COLO668 (cell line): ENCODE data around the gene MOG.
"Not testable (repeated sequence)": the region's sequence is repeated elsewhere in the genome, so short reads cannot be mapped to it uniquely, and the experiment has no call there.

Source experiments
- DNase-seq: peaks from one replicate; lab custom pipeline; 2025; ENCODE audit not compliant: unreplicated experiment; lab: John Stamatoyannopoulos, UW

MOG gene

DNA sequence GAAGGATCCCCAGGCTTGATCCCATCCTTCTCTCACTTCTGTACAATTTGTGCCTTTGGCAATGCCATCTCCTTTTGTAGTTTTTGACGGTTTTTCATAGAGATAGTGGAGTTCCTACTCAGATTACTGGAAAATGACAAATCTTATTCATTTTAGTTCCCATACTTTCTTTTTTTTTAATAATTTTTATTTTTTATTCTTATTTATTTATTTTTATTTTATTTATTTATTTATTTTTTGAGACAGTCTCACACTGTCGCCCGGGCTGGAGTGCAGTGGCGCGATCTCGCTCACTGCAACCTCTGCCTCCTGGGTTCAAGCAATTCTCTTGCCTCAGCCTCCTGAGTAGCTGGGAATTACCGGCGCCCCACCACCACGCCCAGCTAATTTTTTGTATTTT lies 19.6 kb upstream of the MOG start:
- no peak for DNase-seq

- DNase-seq: no peak
Measured at GRCh38 chr6:29641430-29642148, 15.3 kb upstream of the MOG start.

DNA sequence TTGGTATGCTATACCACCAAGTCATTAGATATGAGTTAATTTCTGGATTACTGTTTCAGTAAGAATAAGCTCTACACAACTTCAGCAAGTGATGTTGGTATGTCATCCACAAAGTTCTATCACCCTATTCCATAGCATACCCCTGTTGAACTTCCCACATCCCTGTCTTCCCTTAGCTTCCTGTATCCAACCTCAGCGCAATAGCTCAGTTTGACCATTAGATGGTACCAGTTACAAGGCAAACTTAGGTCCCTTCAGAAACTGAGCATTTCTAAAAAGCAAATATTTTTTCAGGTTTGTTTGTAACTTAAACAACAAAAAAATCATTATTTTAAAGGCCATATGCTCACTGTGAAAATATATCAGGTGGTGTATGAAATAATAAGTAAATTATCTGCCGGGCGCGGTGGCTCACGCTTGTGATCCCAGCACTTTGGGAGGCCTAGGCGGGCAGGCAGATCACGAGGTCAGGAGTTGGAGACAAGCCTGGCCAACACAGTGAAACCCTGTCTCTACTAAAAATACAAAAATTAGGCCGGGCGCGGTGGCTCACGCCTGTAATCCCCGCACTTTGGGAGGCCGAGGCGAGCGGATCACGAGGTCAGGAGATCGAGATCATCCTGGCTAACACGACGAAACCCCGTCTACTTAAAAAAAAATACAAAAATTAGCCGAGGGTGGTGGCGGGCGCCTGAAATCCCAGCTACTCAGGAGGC lies 8.8 kb upstream of the MOG start:
- peak; percentile 1 for DNase-seq

DNA sequence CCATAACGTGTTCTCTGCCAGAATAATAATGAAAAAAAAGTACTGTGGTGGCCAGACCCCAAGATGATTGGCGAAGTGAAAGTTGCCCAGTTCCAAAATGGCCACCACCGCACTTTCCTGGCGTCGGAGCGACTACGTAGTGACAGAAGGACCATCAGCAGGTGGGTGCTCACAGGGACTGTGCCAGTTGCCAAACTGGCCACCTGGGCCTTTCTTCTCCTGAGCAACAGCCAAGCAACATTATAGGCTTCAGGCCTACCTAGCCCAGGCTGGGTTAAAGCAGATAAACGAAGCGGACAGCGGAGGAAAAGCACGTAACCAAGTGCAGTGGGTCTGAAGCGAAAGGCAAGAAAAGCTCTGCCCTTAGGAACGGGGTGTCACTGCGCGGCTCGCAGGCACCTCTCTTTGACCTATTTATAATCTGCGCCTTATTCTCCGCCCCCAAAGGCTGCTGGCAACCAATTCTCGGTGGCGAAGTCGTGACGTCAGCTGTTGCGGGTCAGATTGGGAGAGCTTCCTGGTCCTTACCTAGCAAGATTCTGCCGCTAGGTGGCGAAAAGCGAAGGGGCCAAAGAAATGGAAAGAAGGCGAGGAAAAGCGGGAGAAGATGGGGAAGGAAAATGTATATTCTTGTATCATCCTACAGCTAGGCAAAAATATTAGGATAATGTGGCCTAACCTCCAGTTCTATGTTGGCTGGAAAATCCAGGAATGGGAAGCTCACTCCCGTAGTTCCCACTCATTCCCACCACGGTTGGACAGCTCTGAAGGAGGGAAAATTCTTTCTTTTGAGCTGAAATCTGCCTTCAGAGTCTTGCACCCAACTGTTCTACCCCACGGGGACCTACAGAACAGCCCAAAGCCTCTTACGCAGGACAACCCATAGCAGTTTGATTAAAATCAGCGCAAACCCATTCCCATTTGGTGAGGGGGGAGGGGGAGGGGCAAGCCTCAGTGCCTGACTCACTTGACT lies 6.9 kb upstream of the MOG start:
- DNase-seq: peak; percentile 93

GRCh38 chr6:29651413-29652197 lies 5.3 kb upstream of the MOG start:
- no peak for DNase-seq

DNA sequence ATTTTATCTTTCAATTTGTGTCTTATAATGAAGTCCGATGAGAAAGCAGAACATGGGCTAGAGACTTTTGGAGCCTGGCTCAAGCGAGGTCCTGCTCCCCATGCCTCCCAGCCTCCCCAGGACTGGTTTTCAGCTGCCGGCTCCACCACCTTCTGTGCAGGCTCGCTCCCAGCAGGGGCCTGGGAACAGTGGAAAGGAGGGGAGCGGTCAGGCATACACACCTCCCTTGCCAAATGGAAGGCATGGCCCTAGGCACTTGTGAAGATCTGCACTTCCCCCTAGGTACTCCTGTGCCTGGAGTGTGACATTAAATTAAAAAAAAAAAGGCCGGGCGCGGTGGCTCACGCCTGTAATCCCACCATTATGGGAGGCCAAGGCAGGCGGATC lies 4.7 kb upstream of the MOG start:
- DNase-seq: no peak

DNA sequence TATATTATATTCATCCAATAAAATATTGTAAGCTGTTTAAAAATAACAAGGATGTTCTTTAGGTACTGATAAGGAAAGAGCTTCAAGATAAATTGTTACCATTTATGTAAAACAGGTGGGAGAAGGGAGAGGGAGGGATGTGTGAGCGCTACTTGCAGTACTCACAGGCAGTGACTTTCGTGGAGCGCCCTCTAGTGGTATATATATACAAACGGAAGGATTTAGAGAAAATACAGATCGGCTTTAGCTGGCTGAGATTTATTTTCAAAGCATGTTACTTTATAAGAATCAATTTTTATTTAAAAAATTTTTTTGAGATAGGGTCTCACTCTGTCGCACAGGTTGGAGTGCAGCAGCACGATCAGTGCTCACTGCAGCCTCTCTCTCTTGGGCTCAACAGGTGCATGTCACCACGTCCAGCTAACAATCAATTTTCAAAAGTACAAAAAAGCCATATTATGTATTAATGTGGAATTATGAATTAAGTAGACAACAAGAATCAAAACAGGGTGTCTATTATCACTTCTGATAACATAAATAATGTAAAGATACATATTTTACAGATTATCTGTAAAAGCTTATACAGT lies 3.3 kb upstream of the MOG start:
- DNase-seq: peak; percentile 26

- DNase-seq: no peak
Measured at GRCh38 chr6:29655658-29656057, 1.2 kb upstream of the MOG start.

DNA sequence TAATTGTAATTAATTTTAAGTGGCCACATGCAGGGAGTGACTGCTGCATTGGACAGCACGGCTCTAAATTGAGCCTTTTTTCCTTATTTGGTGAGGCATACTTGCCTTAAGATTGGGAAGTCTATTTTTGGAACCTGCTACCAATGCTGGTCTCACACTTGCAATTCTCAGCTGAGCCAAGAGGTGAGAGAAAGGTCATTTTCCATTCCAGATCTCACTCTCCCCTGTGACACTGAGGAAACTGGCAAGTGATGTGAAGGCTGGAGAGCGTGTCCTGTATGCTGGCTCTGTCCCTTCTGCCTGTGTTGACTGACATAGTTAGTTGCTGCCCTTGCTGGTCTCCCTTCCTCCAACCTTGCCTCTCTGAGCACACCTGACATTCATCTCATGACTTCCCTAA lies 735 bp upstream of the MOG start:
- DNase-seq: no peak

GRCh38 chr6:29661071-29661470 lies 4.2 kb downstream of the MOG start:
- DNase-seq: no peak

DNA sequence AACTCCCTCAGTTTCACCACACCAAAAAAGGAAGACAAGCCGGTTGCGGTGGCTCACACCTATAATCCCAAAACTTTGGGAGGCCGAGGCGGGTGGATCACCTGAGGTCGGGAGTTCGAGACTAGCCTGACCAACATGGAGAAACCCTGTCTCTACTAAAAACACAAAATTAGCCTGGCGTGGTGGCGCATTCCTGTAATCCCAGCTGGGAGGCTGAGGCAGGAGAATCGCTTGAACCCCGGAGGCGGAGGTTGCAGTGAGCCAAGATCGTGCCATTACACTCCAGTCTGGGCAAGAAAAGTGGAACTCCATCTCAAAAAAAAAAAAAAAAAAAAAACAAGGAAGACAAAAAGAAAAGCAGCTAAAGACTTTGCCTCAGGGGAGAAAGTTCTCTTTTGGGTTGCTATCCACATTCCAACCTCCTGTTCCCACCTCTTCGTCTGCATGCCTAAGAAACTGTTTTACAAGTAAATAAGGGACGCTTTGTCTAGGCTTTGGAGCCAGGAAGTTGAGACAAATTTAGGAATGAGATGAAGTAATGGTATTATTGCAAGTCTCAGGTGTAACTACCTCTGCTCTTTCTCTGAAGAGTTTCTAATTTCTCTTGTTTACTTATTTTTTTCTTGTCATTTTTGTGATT lies 4.7 kb downstream of the MOG start:
- not testable (repeated sequence) for DNase-seq

- DNase-seq: no peak
Measured at GRCh38 chr6:29663300-29664042, 6.6 kb downstream of the MOG start.

- no peak for DNase-seq
Measured at GRCh38 chr6:29665942-29666825, 9.3 kb downstream of the MOG start.

GRCh38 chr6:29666826-29667130 lies 9.9 kb downstream of the MOG start:
- DNase-seq: no peak

GRCh38 chr6:29667158-29667557 lies 10.3 kb downstream of the MOG start:
- DNase-seq: no peak

DNA sequence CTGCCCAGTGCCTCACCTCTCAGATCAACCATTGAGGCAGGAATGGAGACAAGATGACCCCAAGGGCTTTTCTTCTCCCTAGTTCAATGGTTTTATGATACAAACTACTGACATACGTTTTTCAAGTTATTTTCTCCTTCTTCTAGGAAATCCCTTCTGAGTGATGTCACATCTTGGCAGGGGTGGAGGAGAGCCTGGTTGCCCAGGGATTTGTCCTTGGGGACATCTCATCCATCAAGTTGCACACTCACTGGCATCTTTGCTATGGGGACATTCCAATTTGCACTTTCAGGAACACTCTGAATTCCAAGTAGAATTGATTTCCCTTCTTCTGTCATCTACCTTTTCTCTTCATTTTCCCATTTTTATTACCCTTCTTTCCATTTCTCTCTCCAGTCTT lies 14.1 kb downstream of the MOG start:
- DNase-seq: no peak

GRCh38 chr6:29672116-29672515 lies 15.2 kb downstream of the MOG start:
- not testable (repeated sequence) for DNase-seq

- DNase-seq: no peak
Measured at GRCh38 chr6:29673161-29673560, 16.3 kb downstream of the MOG start.
